ENCODE data around the gene HGFAC. TPM values are rescaled to one million over a fixed set of nuclear protein-coding genes. Genes with fewer than 3 reads are reported as not detected.

Gene HGFAC
- total and polyA plus RNA-seq, 2 of the 13 experiments (the other 11 are each of a cell fraction or from before 2014, with no cell fraction given) = 8.5 to 63.6 TPM

- TF ChIP-seq RARG (CRISPR knock-in tag; IDR thresholded peaks at IDR 0.05; ENCODE audit: low read depth) (no peak), HOXD1 (CRISPR knock-in tag; IDR thresholded peaks at IDR 0.05) (peak; percentile 63; the same call in 1 of the 2 replicates), THAP8 (CRISPR knock-in tag; IDR thresholded peaks at IDR 0.05; ENCODE audit: borderline replicate concordance) (no peak), NFATC3 (CRISPR knock-in tag; IDR thresholded peaks at IDR 0.05) (no peak), ZNF30 (CRISPR knock-in tag; IDR thresholded peaks at IDR 0.05) (no peak), XBP1 (CRISPR knock-in tag; IDR thresholded peaks at IDR 0.05) (no peak), CBX2 (IDR thresholded peaks at IDR 0.05; ENCODE audit: low read depth, low read length) (no peak), CBX2 (CRISPR knock-in tag; IDR thresholded peaks at IDR 0.05; ENCODE audit: low read depth) (no peak), RNF2 (conservative IDR thresholded peaks at IDR 0.05; ENCODE audit: low read depth) (no peak), PATZ1 (CRISPR knock-in tag; IDR thresholded peaks at IDR 0.05) (peak; percentile 65), REXO4 (CRISPR knock-in tag; IDR thresholded peaks at IDR 0.05; ENCODE audit: borderline replicate concordance) (no peak), SNAPC4 (CRISPR knock-in tag; IDR thresholded peaks at IDR 0.05) (0 out of 2 replicates have a peak, but pooled peaks have one; percentile 40), ZNF580 (CRISPR knock-in tag; IDR thresholded peaks at IDR 0.05; ENCODE audit: borderline replicate concordance, low read depth) (peak; percentile 82; the same call in 1 of the 2 replicates), NCOA5 (CRISPR knock-in tag; IDR thresholded peaks at IDR 0.05) (no peak), ZMAT5 (CRISPR knock-in tag; IDR thresholded peaks at IDR 0.05; ENCODE audit: borderline replicate concordance, low read depth) (no peak), CTCF (CRISPR knock-in tag; IDR thresholded peaks at IDR 0.05) (0 out of 2 replicates have a peak, but pooled peaks have one; percentile 4), ZNF224 (CRISPR knock-in tag; IDR thresholded peaks at IDR 0.05) (0 out of 2 replicates have a peak, but pooled peaks have one; percentile 50), ZNF430 (CRISPR knock-in tag; IDR thresholded peaks at IDR 0.05) (no peak)
These were observed 33.6 kb upstream of the HGFAC start (continued) for GRCh38 chr4:3407930-3408792.

Measured in HepG2 (cell line).